GM12872 (cell line): Measurements from ENCODE around the gene LIPC.

Experiments used
- CTCF ChIP-seq: IDR thresholded peaks from 3 replicates; pipeline ENCODE4 v1.5.1; 2011; ENCODE audit warnings: low read depth, mild to moderate bottlenecking, low read length, moderate library complexity; ENCODE audit not compliant: insufficient read depth

LIPC gene

GRCh38 chr15:58515807-58516206 is 84.0 kb downstream of the LIPC start:
- no peak for TF ChIP-seq CTCF

GRCh38 chr15:58517252-58517681 is 85.5 kb downstream of the LIPC start:
- 0 out of 3 replicates have a peak, but pooled peaks have one; percentile 4 for TF ChIP-seq CTCF

- TF ChIP-seq CTCF = no peak
Observed at GRCh38 chr15:58517682-58518525, 86.1 kb downstream of the LIPC start.

- TF ChIP-seq CTCF = no peak
Observed at GRCh38 chr15:58518626-58519025, 86.8 kb downstream of the LIPC start.

GRCh38 chr15:58519516-58519915 is 87.7 kb downstream of the LIPC start:
- no peak for TF ChIP-seq CTCF

- no peak for TF ChIP-seq CTCF
Observed at GRCh38 chr15:58520464-58520863, 88.7 kb downstream of the LIPC start.

- TF ChIP-seq CTCF = no peak
Observed at GRCh38 chr15:58520936-58521292, 89.1 kb downstream of the LIPC start.
